Glutamatergic neuron (in vitro differentiated cells): ENCODE data around the gene KCNIP1. TPM values are rescaled to one million over a fixed set of nuclear protein-coding genes. Genes with fewer than 3 reads are reported as not detected.
"Not testable (repeated sequence)": the region's sequence is repeated elsewhere in the genome, so short reads cannot be mapped to it uniquely, and the experiment has no call there.

Experiments used
- DNase-seq: peaks from one replicate; pipeline ENCODE4 v3.0.0; 2022
- H3K27ac Mint-ChIP-seq: one replicate; pipeline ENCODE4 v1.8.0; 2020; ENCODE audit warnings: mild to moderate bottlenecking, mixed read lengths, inconsistent platforms; ENCODE audit not compliant: unreplicated experiment
- H3K27me3 Mint-ChIP-seq: one replicate; pipeline ENCODE4 v1.8.0; 2020; ENCODE audit warnings: mild to moderate bottlenecking, moderate library complexity, mixed read lengths, inconsistent platforms; ENCODE audit not compliant: unreplicated experiment
- H3K36me3 Mint-ChIP-seq: one replicate; pipeline ENCODE4 v1.8.0; 2020; ENCODE audit warnings: mild to moderate bottlenecking, mixed read lengths, inconsistent platforms; ENCODE audit not compliant: unreplicated experiment
- H3K4me1 Mint-ChIP-seq: one replicate; pipeline ENCODE4 v1.8.0; 2020; ENCODE audit warnings: mild to moderate bottlenecking, low read depth, mixed read lengths, inconsistent platforms; ENCODE audit not compliant: unreplicated experiment
- H3K4me3 Mint-ChIP-seq: one replicate; pipeline ENCODE4 v1.8.0; 2020; ENCODE audit warnings: mild to moderate bottlenecking, mixed read lengths, inconsistent platforms; ENCODE audit not compliant: unreplicated experiment
- H3K9me3 Mint-ChIP-seq: one replicate; pipeline ENCODE4 v1.8.0; 2020; ENCODE audit warnings: mild to moderate bottlenecking, moderate library complexity, mixed read lengths, inconsistent platforms; ENCODE audit not compliant: unreplicated experiment
- total RNA-seq: library from RNA; stranded (reverse); fragmentation: NEBNext Ultra II Directional; extraction: Animal tissue kit (Norgen Biotek cat#: 25700); gene quantifications from one replicate; pipeline ENCODE4 v1.2.1, GENCODE V29; 2021; ENCODE audit not compliant: unreplicated experiment
- TF ChIP-seq, protein P1 (sequence below): fragments of 200-600 bp; sonication (generic); IDR thresholded peaks from one replicate; pipeline ENCODE4 v1.5.0; 2021; ENCODE audit not compliant: partially characterized antibody, unreplicated experiment

KCNIP1 gene
- total RNA-seq, 1 donor from 2014 or later = 0.47 TPM

DNA sequence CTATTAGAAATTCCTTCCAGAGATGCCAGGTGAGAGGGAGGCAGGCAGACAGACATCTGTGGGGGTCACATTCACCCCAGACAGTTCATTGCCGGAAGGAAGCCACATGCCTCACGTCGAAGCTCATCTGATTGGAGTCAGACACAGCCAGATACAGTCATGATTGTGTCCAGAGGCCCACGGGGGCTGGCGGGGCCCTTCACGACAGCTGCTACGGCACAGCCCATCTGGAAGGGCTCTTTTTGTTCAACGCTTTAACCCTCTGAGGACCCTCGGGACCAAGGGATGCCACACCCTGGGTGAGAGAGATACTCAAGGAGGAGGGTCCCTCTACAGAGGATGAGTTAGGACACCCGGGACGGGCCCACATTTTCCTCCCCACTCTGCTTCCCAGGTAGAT is 247.8 kb downstream of the KCNIP1 start:
- Mint-ChIP-seq H3K9me3 (peaks cover 4% of the 10 kb centered on the region), H3K27ac (peak overlapping the region; percentile 64), H3K4me1 (peaks cover 34% of the 10 kb centered on the region), H3K4me3 (peak overlapping the region; percentile 30), H3K36me3 (no peaks in the 10 kb centered on the region), H3K27me3 (peaks cover 9% of the 10 kb centered on the region)
- peak; percentile 29 for DNase-seq
- TF ChIP-seq, protein P1, sequence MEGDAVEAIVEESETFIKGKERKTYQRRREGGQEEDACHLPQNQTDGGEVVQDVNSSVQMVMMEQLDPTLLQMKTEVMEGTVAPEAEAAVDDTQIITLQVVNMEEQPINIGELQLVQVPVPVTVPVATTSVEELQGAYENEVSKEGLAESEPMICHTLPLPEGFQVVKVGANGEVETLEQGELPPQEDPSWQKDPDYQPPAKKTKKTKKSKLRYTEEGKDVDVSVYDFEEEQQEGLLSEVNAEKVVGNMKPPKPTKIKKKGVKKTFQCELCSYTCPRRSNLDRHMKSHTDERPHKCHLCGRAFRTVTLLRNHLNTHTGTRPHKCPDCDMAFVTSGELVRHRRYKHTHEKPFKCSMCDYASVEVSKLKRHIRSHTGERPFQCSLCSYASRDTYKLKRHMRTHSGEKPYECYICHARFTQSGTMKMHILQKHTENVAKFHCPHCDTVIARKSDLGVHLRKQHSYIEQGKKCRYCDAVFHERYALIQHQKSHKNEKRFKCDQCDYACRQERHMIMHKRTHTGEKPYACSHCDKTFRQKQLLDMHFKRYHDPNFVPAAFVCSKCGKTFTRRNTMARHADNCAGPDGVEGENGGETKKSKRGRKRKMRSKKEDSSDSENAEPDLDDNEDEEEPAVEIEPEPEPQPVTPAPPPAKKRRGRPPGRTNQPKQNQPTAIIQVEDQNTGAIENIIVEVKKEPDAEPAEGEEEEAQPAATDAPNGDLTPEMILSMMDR = no peak

GRCh38 chr5:170752257-170753215 is 248.7 kb downstream of the KCNIP1 start:
- peaks cover 2% of the 10 kb centered on the region for H3K9me3 Mint-ChIP-seq
- H3K36me3 Mint-ChIP-seq = no peaks in the 10 kb centered on the region
- H3K4me1 Mint-ChIP-seq = peaks cover 32% of the 10 kb centered on the region
- H3K27ac Mint-ChIP-seq = peak overlapping the region; percentile 87
- no peak for DNase-seq
- TF ChIP-seq, protein P1 = no peak
- H3K27me3 Mint-ChIP-seq = peaks cover 9% of the 10 kb centered on the region
- H3K4me3 Mint-ChIP-seq = no peak overlapping the region

GRCh38 chr5:170753311-170753710 is 249.5 kb downstream of the KCNIP1 start:
- Mint-ChIP-seq H3K9me3 (peaks cover 2% of the 10 kb centered on the region), H3K36me3 (no peaks in the 10 kb centered on the region), H3K27me3 (peaks cover 9% of the 10 kb centered on the region)

GRCh38 chr5:170754508-170754907 is 250.7 kb downstream of the KCNIP1 start:
- H3K4me1 Mint-ChIP-seq = peaks cover 26% of the 10 kb centered on the region
- not testable (repeated sequence) for H3K27ac Mint-ChIP-seq, H3K27me3 Mint-ChIP-seq, DNase-seq, H3K36me3 Mint-ChIP-seq, H3K9me3 Mint-ChIP-seq, H3K4me3 Mint-ChIP-seq

More at GRCh38 chr5:170753311-170753710, 249.5 kb downstream of the KCNIP1 start:
- H3K4me3 Mint-ChIP-seq = no peak overlapping the region
- no peak for DNase-seq
- TF ChIP-seq, protein P1 = no peak
- no peak overlapping the region for H3K27ac Mint-ChIP-seq
- H3K4me1 Mint-ChIP-seq = peaks cover 32% of the 10 kb centered on the region

DNA sequence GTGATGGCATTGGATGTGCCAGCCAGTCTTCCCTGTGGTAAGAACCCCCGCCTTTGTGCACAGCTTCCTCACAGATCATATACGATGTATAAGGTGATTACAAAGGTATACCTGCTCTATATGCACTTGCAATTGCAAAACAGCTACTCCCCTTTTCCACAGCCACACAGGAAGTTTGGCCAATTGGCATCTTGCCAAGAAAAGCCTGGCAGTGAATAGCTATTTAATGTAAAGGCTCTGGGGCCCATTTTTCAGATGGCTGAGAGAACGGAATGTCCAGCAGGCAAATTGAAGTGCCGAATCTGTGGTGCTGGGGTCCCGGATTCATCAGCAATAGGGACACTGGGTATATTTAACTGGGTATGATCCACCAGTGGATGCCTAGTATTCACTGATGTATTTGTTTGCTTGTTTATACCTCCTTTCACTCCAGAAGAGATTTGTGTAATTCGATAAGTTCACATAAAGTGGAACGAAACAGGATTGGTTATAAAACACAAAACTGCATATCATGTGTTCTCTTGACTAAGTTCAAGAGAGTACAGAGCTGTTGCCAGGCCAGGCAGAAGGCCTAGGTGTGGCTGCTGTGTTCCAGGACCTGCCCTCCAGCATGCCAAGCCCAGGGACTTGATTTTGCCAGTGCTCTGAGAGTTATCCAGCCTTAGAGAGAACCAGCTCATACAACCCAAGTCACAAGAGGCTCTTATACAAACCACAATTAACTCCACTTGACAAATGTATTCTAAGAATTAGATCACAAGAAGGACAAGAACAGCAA is 252.0 kb downstream of the KCNIP1 start:
- H3K27ac Mint-ChIP-seq = no peak overlapping the region
- peaks cover 2% of the 10 kb centered on the region for H3K9me3 Mint-ChIP-seq
- TF ChIP-seq, protein P1 = no peak
- DNase-seq = no peak
- peaks cover 12% of the 10 kb centered on the region for H3K27me3 Mint-ChIP-seq
- H3K4me1 Mint-ChIP-seq = peaks cover 16% of the 10 kb centered on the region
- peaks cover 3% of the 10 kb centered on the region for H3K36me3 Mint-ChIP-seq
- no peak overlapping the region for H3K4me3 Mint-ChIP-seq
